IPS-18c (cell line): Measurements from ENCODE around the gene MACROH2A1.

ENCODE experiments used
- H3K4me3 ChIP-seq: 2 replicates; pipeline ENCODE4 v1.7.0; 2013; ENCODE audit warnings: low read depth, mild to moderate bottlenecking, low read length, moderate library complexity; ENCODE audit not compliant: insufficient read depth
- H3K9me3 ChIP-seq: one replicate; pipeline ENCODE4 v1.6.1; 2013; ENCODE audit warnings: mild to moderate bottlenecking, low read length, moderate library complexity; ENCODE audit not compliant: control insufficient read depth, insufficient read depth

MACROH2A1 gene

GRCh38 chr5:135391116-135391868 lies 7.7 kb downstream of the MACROH2A1 start:
- Histone ChIP-seq H3K4me3 (no peak overlapping the region), H3K9me3 (no peaks in the 10 kb centered on the region)

- no peak overlapping the region for H3K4me3 ChIP-seq
- H3K9me3 ChIP-seq: no peaks in the 10 kb centered on the region
These were observed 10.1 kb downstream of the MACROH2A1 start for GRCh38 chr5:135388860-135389435.

- Histone ChIP-seq H3K4me3 (no peak overlapping the region), H3K9me3 (no peaks in the 10 kb centered on the region)
These were observed 11.4 kb downstream of the MACROH2A1 start for GRCh38 chr5:135387629-135387960.

- H3K9me3 ChIP-seq: no peaks in the 10 kb centered on the region
- H3K4me3 ChIP-seq: no peak overlapping the region
These were observed 12.0 kb downstream of the MACROH2A1 start for GRCh38 chr5:135386886-135387628.

- Histone ChIP-seq H3K9me3 (no peaks in the 10 kb centered on the region), H3K4me3 (no peak overlapping the region)
These were observed 12.9 kb downstream of the MACROH2A1 start for GRCh38 chr5:135386096-135386495.

- Histone ChIP-seq H3K9me3 (no peaks in the 10 kb centered on the region), H3K4me3 (no peak overlapping the region)
These were observed 13.5 kb downstream of the MACROH2A1 start for GRCh38 chr5:135385576-135385975.

- no peak overlapping the region for H3K4me3 ChIP-seq
These were observed 14.1 kb downstream of the MACROH2A1 start for GRCh38 chr5:135384898-135385297.

GRCh38 chr5:135383803-135384495 lies 15.1 kb downstream of the MACROH2A1 start:
- Histone ChIP-seq H3K9me3 (no peaks in the 10 kb centered on the region), H3K4me3 (no peak overlapping the region)

More at GRCh38 chr5:135384898-135385297, 14.1 kb downstream of the MACROH2A1 start:
- H3K9me3 ChIP-seq: no peaks in the 10 kb centered on the region

- Histone ChIP-seq H3K4me3 (no peak overlapping the region), H3K9me3 (no peaks in the 10 kb centered on the region)
These were observed 16.1 kb downstream of the MACROH2A1 start for GRCh38 chr5:135382981-135383380.

GRCh38 chr5:135382106-135382790 lies 16.8 kb downstream of the MACROH2A1 start:
- Histone ChIP-seq H3K9me3 (no peaks in the 10 kb centered on the region), H3K4me3 (no peak overlapping the region)

- H3K4me3 ChIP-seq: no peak overlapping the region
- no peaks in the 10 kb centered on the region for H3K9me3 ChIP-seq
These were observed 19.9 kb downstream of the MACROH2A1 start for GRCh38 chr5:135379046-135379654.

GRCh38 chr5:135377751-135378680 lies 21.0 kb downstream of the MACROH2A1 start:
- no peaks in the 10 kb centered on the region for H3K9me3 ChIP-seq

GRCh38 chr5:135376961-135377624 lies 21.9 kb downstream of the MACROH2A1 start:
- H3K4me3 ChIP-seq: no peak overlapping the region
- no peaks in the 10 kb centered on the region for H3K9me3 ChIP-seq

More at GRCh38 chr5:135377751-135378680, 21.0 kb downstream of the MACROH2A1 start:
- H3K4me3 ChIP-seq: no peak overlapping the region

- Histone ChIP-seq H3K4me3 (no peak overlapping the region), H3K9me3 (no peaks in the 10 kb centered on the region)
These were observed 23.8 kb downstream of the MACROH2A1 start for GRCh38 chr5:135375040-135375793.
